Choroid plexus epithelial cell (primary cell): ENCODE results near the gene IARS1.

Experiments
- DNase-seq: peaks from one replicate; pipeline ENCODE4 v3.0.0-alpha.2; 2010; ENCODE audit warnings: low read depth
- H3K4me3 ChIP-seq: 2 replicates; pipeline ENCODE4 v1.5.1; 2011; ENCODE audit warnings: low read depth, mild to moderate bottlenecking, control low read depth, low read length, moderate library complexity
- CTCF ChIP-seq: conservative IDR thresholded peaks from 2 replicates; pipeline ENCODE4 v1.5.1; 2011; ENCODE audit warnings: low read depth, mild to moderate bottlenecking, control low read depth, inconsistent platforms, low read length, moderate library complexity

The IARS1 gene

GRCh38 chr9:92247296-92247695 is 46.2 kb downstream of the IARS1 start:
- peak; percentile 99 for DNase-seq
- no peak for TF ChIP-seq CTCF

DNA sequence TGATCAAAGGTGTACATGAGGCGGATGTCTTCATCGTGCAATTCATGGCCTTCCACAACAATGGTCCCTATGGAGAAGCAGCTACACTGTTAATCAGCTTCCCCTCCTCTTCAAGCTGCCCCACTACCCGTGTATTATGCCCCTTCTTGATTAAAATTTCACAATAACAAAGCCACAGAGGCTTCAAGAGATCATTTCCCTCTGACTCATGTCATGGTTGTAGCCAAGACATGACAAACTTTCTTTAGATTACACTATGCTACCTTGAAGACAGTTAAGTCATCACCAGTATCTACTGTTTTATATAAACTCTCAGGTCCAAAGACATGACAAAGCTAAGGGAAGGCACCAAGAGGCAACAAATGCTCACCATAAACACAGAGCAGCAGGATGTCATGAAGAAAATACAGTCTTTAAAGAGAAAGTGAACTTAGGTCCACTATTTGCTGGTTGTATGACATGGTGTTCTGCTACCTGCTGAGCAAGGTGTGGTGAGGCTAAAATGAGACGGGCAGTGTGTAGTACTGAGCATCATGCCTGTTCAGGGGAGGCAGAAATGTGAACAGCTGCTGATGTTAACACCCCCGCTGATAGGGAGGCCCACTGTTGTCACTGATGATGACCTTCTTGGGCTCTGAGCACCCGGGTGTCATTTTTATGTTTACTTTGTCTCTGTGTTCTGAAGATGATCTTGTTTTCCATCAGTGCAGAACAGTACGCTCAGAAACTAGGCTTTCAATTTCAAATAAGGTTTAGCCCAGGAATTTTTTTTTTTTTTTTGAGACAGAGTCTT is 48.3 kb downstream of the IARS1 start:
- H3K4me3 ChIP-seq: no peak overlapping the region
- no peak for TF ChIP-seq CTCF
- DNase-seq: peak; percentile 72

More at GRCh38 chr9:92247296-92247695, 46.2 kb downstream of the IARS1 start:
- no peak overlapping the region for H3K4me3 ChIP-seq
